Astrocyte of the cerebellum (primary cell): ENCODE results near the gene APLP2.

Experiments
- DNase-seq: peaks from one replicate; pipeline ENCODE4 v3.0.0-alpha.2; 2011; ENCODE audit warnings: low read depth
- H3K4me3 ChIP-seq: 2 replicates; pipeline ENCODE4 v1.5.1; 2011; ENCODE audit warnings: mild to moderate bottlenecking, low read depth, low read length, moderate library complexity
- CTCF ChIP-seq: IDR thresholded peaks from 2 replicates; pipeline ENCODE4 v1.5.1; 2012; ENCODE audit warnings: low read length, low read depth, moderate library complexity, mild to moderate bottlenecking; ENCODE audit errors: missing control alignments
- in situ Hi-C: cut with HindIII; loops from 2 replicates; pipeline ENCODE4 v1.10.0; 2017; ENCODE audit warnings: low sequenced_read_pairs

Gene APLP2

GRCh38 chr11:130175898-130176297 is 106.2 kb downstream of the APLP2 start:
- H3K4me3 ChIP-seq = no peak overlapping the region
- no peak for TF ChIP-seq CTCF
- DNase-seq = no peak
- in situ Hi-C loops = no loop called here

GRCh38 chr11:130177782-130178181 is 108.1 kb downstream of the APLP2 start:
- DNase-seq = no peak
- in situ Hi-C loops = no loop called here
- H3K4me3 ChIP-seq = no peak overlapping the region
- TF ChIP-seq CTCF = no peak

- H3K4me3 ChIP-seq = no peak overlapping the region
- in situ Hi-C loops = no loop called here
- TF ChIP-seq CTCF = no peak
- no peak for DNase-seq
Measured at GRCh38 chr11:130178441-130179339, 109.0 kb downstream of the APLP2 start.

- no peak overlapping the region for H3K4me3 ChIP-seq
- no peak for DNase-seq
- in situ Hi-C loops = no loop called here
- no peak for TF ChIP-seq CTCF
Measured at GRCh38 chr11:130179396-130180306, 110.0 kb downstream of the APLP2 start.

- in situ Hi-C loops = no loop called here
Measured at GRCh38 chr11:130180491-130180890, 110.8 kb downstream of the APLP2 start.

GRCh38 chr11:130180896-130181294 is 111.2 kb downstream of the APLP2 start:
- in situ Hi-C loops = no loop called here
- H3K4me3 ChIP-seq = no peak overlapping the region
- TF ChIP-seq CTCF = no peak
- no peak for DNase-seq

More at GRCh38 chr11:130180491-130180890, 110.8 kb downstream of the APLP2 start:
- DNase-seq = no peak
- no peak for TF ChIP-seq CTCF
- H3K4me3 ChIP-seq = no peak overlapping the region
